HG02852 (cell line): ENCODE data around the gene FAM186B.
"Not testable (repeated sequence)": the region's sequence is repeated elsewhere in the genome, so short reads cannot be mapped to it uniquely, and the experiment has no call there.

Source experiments
- ATAC-seq: cut with Tn5 transposase; IDR thresholded peaks from one replicate; pipeline ENCODE4 v1.9.1; 2021; ENCODE audit warnings: mild to moderate bottlenecking, moderate library complexity; ENCODE audit not compliant: unreplicated experiment

Gene FAM186B

DNA sequence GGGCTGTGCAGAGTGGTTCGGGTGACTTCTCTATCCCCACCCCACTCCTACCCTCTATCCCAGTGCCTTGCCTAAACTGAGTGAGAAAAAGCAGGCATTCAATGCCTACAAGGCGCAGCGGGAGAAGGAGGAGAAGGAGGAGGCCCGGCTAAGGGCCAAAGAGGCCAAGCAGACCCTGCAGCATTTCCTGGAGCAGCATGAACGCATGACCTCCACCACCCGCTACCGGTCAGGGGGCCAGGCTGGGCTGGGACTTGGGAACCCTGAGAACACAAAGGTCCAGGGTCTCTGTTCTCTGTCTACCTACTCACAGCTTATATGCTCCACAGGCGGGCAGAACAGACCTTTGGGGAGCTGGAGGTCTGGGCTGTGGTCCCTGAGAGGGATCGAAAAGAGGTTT, 29.6 kb upstream of the FAM186B start:
- no peak for ATAC-seq

DNA sequence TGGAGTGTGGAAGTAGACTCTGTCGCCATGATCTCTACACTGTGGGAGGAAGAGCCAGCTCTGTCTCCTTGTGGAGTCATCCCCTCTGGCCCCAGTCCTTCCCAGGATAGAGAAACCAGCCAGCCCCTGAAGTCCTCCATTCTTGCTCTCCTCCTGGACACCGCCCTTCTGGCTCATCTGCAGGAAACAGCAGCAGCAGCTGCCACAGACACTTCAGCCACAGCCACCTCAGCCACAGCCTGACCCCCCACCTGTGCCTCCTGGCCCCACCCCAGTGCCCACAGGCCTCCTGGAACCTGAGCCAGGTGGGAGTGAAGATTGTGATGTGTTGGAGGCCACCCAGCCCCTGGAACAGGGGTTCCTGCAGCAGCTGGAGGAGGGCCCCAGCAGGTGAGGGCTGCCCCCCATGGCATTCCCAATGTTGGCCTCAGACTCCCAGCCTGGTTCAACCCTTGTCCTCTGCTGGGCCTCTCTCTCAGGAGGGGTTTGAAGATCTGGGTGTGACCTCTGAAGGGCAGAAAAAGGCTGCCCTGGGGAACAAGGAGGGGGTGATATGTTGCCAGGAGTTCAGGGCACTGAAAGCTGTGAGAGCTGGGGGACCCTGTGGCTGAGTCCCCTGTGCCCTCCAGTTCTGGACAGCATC, 28.4 kb upstream of the FAM186B start:
- ATAC-seq = no peak

DNA sequence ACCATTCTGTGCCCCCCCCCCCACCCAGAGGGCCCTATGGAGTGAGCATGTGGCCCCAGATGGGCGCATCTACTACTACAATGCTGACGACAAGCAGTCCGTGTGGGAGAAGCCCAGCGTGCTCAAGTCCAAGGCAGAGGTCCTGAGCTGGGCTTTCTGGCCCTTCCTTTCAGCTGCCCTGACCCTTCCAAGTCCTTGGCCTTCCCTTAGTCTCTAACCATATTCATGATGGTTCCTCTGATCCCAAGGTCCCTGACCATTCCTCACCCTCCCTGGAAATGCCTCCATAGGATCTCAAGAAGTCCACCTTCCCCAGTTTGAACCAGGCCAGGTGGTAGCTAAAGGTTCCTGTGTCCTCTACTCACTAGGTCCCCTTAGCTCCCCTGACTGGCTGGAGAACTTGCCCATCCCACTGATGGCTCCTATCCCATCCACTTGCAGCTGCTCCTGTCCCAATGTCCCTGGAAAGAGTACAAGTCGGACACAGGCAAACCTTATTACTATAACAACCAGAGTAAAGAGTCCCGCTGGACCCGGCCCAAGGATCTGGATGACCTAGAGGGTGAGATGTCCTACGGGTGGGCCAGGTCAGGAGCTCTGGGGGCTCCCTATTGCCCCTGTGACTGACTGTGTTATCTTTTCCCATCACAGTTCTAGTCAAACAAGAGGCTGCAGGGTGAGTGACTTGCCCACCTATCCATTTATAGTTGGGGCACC, 27.7 kb upstream of the FAM186B start:
- no peak for ATAC-seq

DNA sequence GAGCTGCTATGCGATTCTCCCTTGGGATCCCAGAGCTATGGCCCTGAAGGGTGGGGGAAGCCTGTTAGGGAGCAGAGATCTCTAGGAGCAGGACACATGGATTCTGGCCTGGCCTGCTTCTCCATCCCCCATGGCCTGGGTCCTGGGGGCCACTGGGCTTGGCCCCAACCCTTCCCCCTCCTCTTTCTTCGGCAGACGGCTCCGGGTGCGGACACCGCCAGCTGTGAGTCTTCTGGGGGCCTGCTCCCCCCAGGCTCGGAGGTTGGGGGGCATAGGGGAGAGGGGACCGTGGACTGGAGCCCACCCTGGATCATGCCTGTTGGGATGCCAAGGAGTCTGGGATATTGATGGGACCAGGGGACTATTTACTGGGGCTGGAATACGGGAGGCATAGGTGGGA, 27.0 kb upstream of the FAM186B start:
- ATAC-seq = no peak

DNA sequence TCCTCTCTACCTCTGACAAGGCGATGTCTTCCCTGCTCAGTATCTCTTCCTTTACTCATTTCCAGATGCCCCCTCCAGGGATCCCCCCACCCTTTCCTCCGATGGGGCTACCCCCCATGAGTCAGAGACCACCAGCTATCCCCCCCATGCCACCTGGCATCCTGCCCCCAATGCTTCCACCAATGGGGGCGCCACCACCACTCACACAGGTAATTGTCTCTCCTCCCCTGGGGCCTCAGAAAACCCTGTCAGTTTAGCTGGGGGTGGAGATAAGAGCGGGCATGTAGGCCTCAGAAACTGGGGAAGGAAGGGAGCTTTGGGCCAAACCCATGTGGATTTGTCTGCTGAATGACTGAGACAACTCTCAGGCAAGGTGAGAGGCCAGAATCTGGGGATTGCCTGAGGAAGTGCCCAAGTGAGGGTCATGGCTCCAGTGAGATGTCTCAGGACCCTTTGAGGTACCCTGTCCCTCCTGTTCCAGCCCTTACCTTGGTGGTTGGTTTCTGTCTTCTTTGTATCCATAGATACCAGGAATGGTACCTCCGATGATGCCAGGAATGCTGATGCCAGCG, 26.0 kb upstream of the FAM186B start:
- ATAC-seq = no peak

DNA sequence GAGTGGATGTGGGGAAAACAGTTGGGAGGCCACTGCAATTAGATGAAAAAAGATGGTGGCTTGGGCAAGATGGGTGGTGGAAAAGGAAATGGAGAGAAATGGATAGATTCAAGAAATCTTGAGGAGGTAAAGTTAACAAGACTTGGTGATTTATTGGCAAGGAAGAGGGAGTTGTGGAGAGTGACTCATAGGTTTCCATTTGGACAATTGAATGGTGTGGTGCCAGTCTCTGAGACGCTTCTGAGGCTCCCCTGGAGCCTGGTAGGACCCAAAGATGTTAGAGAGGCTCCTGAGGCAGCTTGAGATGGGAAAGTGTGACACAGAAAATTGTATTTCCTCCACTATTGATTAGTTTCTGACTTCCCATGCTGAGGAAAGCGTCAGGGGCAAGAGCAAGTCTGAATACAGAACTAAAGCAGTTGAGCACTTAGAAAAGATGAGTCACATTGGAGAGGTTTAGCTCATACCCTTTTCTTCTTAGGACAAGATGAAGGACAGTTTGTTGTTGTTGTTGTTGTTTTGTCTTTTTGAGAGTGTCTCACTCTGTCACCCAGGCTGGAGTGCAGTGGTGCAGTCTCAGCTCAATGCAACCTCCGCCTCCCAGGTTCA, 22.4 kb upstream of the FAM186B start:
- ATAC-seq = no peak

DNA sequence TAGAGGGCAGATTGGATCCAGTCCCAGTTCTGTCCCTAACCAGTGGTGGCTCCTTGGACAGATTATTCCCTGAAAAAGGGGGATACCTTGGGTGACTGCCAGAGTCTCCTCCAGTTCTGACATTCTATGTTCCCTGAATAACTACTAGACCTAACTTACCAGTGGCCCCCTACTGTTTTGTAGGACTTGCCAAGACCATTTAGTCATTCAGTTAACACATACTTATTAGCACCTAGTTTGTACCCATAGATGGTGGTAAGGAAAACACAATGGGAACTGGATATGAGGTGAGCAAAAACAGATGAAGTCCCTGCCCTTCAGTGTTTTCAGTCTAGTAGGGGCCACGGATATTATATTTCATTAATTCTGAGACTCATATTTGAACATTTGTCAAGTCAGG, 21.4 kb upstream of the FAM186B start:
- ATAC-seq = no peak

DNA sequence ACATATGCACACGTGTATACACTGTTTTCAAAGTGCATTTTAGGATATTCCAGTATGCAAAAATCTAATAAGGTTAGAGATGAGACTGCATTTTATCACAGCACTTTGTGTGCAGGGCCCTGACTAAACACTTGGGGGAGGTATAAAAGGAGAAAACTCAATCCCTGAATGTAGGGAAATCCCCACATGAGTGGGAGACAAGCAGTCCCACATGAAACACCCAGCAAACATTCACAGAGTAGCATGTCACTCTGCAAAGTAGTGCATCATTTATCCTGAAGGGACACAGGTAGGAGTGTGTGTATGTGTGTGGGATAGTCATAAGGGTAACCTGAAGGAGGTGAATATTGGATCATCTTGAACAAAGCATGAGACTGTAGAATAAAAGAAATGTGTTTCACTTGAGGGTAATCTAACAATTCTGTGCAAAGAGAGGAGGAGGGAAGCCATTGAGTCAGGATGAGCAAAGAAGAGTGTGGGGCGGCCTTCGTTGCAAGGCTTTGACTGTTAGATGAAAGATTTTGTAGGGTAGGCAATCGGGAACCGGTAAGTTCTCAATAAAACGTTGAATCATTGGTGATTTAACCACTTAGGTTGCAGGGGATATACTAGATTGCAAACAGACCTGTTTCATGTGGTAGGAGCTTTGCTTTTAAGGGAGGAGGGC, 20.9 kb upstream of the FAM186B start:
- no peak for ATAC-seq

DNA sequence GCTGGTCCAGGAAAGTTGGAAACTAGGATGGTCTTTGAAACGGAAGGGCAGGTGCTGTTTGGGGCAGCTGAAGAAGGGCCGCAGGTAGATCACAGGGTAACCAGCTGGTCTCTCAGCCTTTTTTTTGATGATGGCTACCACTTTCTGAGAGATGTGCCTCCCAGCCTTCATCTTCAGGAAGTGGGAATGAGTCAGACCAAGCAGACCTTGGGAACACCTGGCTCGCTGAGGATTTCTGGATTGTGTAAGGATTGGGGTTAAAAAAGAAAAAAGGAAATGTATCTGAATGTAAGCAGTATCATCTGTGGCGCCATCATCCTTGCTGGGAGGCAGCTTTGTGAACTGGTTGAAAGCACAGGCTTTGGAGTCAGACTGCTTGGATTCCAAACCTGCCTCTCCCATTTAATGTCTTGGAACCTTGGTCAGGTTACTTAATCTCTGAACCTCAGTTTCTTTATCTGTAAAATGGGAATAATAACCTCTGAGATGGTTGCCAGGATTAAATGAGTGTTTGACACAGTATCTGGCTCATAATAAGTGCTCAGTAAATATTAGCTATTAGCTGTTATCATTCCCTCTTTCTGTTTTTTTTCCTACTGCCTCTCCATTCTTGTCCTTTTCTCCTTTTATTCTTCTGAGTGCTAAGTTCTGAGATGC, 19.6 kb upstream of the FAM186B start:
- ATAC-seq = no peak

DNA sequence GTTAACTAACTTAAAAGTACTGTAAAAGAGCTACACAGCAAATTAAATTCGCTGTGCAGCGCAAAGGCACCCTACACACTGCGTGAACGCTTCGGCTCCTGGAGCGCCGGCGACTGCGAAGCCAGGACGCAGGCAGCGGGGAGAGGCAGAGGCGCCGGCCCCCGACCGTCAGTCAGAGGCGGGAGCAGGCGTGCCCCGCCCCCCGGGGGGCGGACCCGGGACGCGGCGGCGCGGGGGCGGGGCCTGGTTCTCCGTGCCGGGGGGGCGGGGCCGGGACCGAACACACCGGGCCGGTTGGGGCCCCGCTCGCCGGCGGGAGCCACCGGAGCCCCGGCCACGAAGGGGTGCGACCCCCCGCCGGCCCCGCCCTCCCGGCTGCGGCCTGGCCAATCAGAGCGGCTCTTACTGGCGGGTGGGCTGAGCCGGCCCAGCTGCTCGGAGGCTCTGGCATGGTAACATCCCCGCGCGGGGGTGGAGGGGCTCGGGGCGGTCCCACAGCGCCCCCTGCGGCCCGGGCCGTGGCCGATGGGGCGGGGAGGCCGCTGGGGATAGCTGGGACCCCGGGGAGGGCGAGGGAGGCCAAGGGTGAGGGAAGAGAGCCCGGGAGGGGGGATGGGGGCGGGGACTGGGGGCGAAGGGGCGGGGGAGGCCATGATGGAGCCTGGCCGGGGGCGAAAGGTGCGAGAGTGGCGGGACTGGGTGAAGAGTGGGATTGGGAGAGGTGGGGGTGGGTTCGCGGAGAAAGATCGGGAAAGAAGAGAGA, 17.9 kb upstream of the FAM186B start, which contains the start of gene PRPF40B:
PRPF40B (plus strand) TSS at position 420 of the 763 bp plus-strand sequence; CDS start at position 450, 30 bp downstream.
- peak; percentile 70 for ATAC-seq

DNA sequence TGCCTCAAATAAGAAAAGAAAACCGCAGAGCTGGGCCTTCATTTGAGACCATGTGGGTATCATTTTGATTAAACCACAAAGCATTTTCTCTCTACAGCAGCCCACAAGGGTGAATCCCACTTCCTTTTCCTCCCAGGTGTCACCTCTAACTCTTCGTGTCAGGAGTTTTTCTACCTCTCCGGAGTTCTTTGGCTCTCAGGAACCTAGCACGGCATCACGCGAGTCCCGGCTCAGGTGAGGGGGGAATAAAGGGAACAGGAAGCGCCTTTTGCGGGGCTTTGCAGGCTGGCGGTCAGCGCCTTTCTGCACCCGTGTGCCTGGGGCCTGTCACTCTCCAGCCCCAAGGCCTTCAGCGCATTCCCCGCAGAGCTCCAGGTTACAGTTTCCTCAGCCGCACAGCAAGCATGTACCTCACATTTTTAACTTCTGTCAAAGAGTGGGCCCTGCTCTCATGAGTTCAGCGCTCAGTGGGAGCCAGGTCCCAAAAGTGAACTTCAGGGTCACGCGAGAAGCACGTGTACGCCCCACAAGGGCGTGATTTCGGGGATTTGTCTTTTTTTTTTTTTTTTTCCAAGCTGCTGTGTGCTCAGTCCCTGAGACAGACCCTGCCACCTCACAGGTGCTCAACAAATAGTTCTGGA, 17.2 kb upstream of the FAM186B start:
- peak; percentile 35 for ATAC-seq

DNA sequence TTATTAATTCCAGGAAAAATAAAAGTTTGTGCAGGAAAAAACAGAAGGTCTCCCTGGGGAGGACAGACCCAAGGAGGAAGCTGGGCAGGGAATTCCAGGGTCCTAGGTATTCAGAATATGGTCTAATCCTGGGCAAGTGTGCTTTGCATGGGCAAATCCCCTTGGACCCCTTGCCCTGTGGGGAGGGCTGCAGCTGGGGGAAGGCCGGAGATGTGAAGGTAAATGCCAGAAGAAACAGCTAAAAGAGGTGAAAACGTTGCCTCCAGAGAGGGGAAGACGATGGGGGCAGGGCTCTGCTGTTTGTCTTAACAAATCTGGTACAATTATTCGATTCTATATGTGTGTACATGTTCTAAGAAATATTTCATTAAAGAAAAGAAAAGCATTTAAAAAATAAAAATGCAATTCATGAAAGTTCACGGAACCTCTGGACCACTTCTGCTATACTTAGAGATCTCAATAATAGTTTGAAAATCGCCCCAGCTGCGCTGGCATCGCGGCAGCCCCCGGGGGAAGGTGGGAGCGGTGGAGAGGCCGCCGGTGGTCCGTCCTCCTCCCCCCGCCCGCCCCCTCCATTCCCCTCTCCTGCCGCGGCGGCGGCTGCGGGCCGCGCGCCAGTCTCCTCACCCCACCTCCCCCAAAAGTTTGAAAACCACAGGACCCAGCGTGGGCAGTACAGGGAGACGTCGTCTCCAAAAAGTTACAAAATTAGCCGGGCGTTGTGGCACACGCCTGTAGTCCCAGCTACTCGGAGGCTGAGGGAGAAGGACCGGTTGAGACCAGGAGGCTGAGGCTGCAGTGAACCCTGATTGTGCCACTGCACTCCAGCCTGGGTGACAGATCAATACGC, 16.4 kb upstream of the FAM186B start:
- ATAC-seq = peak; percentile 25

DNA sequence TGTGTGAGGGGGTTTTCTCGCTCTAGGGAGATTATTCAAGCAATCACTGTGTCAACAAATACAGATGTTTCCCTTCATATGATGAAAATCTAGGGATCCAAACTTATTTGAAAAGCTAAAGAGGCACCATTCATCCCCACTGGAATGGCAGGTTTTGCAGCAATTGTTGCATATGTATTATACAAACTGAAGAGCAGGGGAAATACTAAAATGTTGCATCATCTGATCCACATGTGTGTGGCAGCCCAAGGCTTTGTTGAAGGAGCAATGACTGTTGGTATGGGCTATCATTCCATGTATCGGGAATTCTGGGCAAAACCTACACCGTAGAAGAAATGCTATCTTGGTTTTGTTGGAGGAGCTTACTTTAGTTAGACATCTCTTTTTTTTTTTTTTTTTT, 13.8 kb upstream of the FAM186B start:
- ATAC-seq = no peak

DNA sequence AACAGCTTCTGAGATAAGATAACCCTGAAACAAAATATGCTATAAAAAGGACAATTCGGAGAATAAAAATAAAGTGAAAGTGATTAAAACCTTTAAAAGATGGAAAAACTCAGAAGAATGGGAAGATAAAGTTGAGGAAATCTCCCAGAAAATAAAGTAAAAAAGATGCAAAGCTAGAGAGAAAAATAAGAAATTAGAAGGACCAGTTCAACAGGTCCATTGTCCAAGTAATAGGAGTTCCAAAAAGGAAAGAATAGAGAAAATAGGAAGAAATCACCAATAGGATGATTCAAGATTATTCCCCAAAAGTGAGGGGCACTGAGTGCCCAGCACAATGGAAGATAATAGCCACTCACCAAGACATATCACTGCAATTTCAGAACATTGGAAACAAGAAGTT, 13.1 kb upstream of the FAM186B start:
- no peak for ATAC-seq

DNA sequence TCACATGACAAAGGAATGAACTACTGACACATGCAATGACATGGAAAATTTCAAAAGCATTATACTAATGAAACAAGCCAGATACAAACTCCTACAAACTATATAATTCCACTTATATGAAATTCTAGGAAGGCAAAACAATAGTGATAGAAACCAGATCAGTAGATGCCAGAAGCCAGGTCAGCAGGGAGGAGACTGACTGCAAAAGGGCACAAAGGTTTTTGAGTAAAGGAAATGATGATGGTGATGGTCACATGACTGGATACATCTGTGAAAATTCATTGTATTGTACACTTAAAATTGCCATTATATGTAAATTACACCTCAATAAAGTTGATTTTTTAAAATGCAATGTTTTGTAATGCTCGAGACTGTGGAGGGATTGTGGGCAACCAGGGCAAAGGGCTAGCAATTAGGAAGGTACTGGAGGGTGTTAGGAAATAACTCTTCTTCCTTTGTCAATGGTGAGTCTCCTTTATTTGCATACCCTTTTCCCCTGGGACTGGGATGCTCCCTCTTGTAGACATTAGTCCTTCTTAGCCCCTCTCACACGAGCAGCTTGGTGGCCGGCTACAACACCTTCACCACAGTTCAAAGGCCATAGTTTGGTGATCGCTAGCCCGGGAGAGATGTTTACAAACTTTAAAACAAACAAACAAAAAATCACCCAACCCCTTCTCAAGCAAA, 11.2 kb upstream of the FAM186B start:
- no peak for ATAC-seq

DNA sequence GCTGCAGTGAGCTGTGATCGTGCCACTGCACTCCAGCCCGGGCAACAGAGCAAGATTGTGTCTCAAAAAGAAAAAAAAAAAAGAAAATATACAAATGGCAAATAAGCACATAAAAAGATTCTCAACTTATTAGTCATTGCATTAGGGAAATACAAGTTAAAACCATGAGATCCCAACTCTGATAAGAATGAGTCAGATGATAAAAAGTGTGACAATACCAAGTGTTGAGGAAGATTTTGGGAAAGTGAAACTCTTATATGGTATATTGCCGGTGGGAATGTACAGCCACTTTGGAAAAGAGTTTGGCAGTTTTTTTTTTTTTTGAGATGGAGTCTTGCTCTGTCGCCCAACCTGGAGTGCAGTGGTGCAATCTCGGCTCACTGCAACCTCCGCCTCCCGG, 10.3 kb upstream of the FAM186B start:
- no peak for ATAC-seq

DNA sequence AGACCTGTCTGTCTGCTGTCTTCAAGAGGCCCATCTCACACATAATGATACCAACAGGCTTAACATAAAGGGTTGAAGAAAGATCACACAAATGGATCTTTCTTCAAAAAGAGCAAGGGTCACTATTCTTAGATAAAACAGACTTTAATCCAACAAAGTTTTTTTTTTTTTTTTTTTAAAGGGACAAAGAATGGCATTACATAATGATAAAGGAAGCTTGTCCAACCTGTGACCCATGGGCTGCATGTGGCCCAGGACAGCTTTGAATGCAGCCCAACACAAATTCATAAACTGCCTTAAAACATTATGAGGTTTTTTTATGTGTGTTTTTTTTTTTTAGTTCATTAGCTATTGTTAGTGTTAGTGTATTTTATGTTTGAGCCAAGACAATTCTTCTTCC, 6.8 kb upstream of the FAM186B start:
- ATAC-seq = no peak

DNA sequence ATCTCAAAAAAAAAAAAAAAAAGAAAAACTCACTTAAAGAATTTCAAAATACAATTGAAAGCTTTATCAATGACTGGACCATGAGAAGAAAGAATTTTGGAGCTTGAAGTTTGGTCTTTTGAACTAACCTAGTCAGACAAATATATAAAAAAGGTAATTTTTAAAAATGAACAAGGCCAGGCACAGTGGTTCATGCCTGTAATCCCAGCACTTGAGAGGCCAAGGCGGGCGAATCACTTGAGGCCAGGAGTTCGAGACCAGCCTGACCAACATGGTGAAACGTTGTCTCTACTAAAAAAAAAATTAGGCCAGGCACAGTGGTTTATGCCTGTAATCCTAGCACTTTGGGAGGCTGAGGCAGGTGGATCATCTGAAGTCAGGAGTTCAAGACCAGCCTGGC, 5.3 kb upstream of the FAM186B start:
- not testable (repeated sequence) for ATAC-seq
